B cell (primary cell): ENCODE results near the gene PLA2G1B. TPM values are rescaled to one million over a fixed set of nuclear protein-coding genes. Genes with fewer than 3 reads are reported as not detected.

Experiments used
- ATAC-seq: fragments of 200-7000 bp; cut with Tn5 transposase; one replicate; pipeline ENCODE4 v1.10.0; 2021; ENCODE audit warnings: low read depth, mild to moderate bottlenecking, moderate number of reproducible peaks, moderate library complexity
- CTCF ChIA-PET: fragments of 350-600 bp; sonication (Branson Sonifier 250); formaldehyde crosslinking; loops from one replicate; lab custom pipeline; 2021; ENCODE audit warnings: antibody characterized with exemption, inconsistent platforms; lab: Charles Lee
- POLR2A ChIA-PET: fragments of 350-600 bp; sonication (Branson Sonifier 250); formaldehyde crosslinking; loops from one replicate; lab custom pipeline; 2021; ENCODE audit warnings: antibody characterized with exemption; lab: Charles Lee
- DNase-seq: peaks from one replicate; pipeline ENCODE4 v3.0.0; 2013
- H2AFZ ChIP-seq: 2 replicates; pipeline ENCODE4 v1.6.1; 2012; ENCODE audit warnings: mild to moderate bottlenecking, low read depth, low read length; ENCODE audit not compliant: insufficient read depth, poor library complexity, severe bottlenecking
- H3K27ac ChIP-seq, 2 donors: 1 replicate in 1 of 2; 2 replicates in 1 of 2; pipeline ENCODE4 v1.5.1; 2012 to 2013; ENCODE audit warnings: low read length in 2 of 2, mild to moderate bottlenecking in 2 of 2, moderate library complexity in 1 of 2
- H3K27me3 ChIP-seq, 4 experiments: fragments of 200-600 bp in 1 of 4; sonication (generic) in 1 of 4; replicated peaks in 1 of 4; 1 replicate in 2 of 4; 2 replicates in 2 of 4; pipeline versions ENCODE4 v1.6.1 to v1.7.0; 2013 to 2016; ENCODE audit warnings: low read length in 3 of 4, mild to moderate bottlenecking in 2 of 4, mixed read lengths in 1 of 4, moderate library complexity in 1 of 4; ENCODE audit not compliant: insufficient read depth in 4 of 4, control insufficient read depth in 3 of 4; ENCODE audit errors: control extremely low read depth in 1 of 4
- H3K36me3 ChIP-seq, 2 experiments: replicated peaks in 1 of 2; 1 replicate in 1 of 2; 2 replicates in 1 of 2; pipeline versions ENCODE4 v1.6.1 to v1.7.1; 2013; ENCODE audit warnings: low read length in 1 of 2; ENCODE audit not compliant: insufficient read depth in 2 of 2, control insufficient read depth in 1 of 2; ENCODE audit errors: control extremely low read depth in 1 of 2, extremely low read depth in 1 of 2
- H3K4me1 ChIP-seq, 2 donors: fragments of 200-600 bp in 1 of 2; sonication (generic) in 1 of 2; 1 replicate in 1 of 2; 2 replicates in 1 of 2; pipeline versions ENCODE4 v1.5.1 to v1.6.1; 2013 to 2017; ENCODE audit warnings: low read length in 2 of 2; ENCODE audit not compliant: control insufficient read depth in 2 of 2, insufficient read depth in 2 of 2
- H3K4me2 ChIP-seq: replicated peaks from 2 replicates; pipeline ENCODE3; 2012; ENCODE audit warnings: mild to moderate bottlenecking, low read depth, low read length; ENCODE audit not compliant: poor library complexity, severe bottlenecking
- H3K4me3 ChIP-seq, 5 experiments: fragments of 200-600 bp in 1 of 5; sonication (generic) in 1 of 5; 1 replicate in 3 of 5; 2 replicates in 2 of 5; pipeline versions ENCODE4 v1.5.1 to v1.7.0; 2011 to 2016; ENCODE audit warnings: low read length in 4 of 5, mild to moderate bottlenecking in 4 of 5, low read depth in 2 of 5, control low read depth in 1 of 5, moderate library complexity in 1 of 5; ENCODE audit not compliant: insufficient read depth in 1 of 5; ENCODE audit errors: control extremely low read depth in 1 of 5, extremely low read depth in 1 of 5
- H3K79me2 ChIP-seq: fragments of 200-600 bp; sonication (generic); one replicate; pipeline ENCODE4 v1.6.0; 2016; ENCODE audit warnings: low read length; ENCODE audit not compliant: control insufficient read depth, insufficient read depth
- H3K9ac ChIP-seq: fragments of 200-600 bp; sonication (generic); 2 replicates; pipeline ENCODE4 v1.6.1; 2017; ENCODE audit warnings: mild to moderate bottlenecking, low read length, moderate library complexity
- H3K9me3 ChIP-seq, 3 donors: one replicate each; pipeline versions ENCODE4 v1.6.1 to v1.7.1; 2013; ENCODE audit warnings: low read length in 2 of 3; ENCODE audit not compliant: control insufficient read depth in 2 of 3, insufficient read depth in 1 of 3; ENCODE audit errors: control extremely low read depth in 1 of 3
- H4K20me1 ChIP-seq: 2 replicates; pipeline ENCODE4 v1.6.0; 2012; ENCODE audit warnings: mild to moderate bottlenecking, low read length; ENCODE audit not compliant: insufficient read depth, control insufficient read depth, poor library complexity, severe bottlenecking
- H3K27ac Mint-ChIP-seq: one replicate; pipeline ENCODE4 v1.8.0; 2021; ENCODE audit warnings: mixed read lengths
- H3K27me3 Mint-ChIP-seq: one replicate; pipeline ENCODE4 v1.8.0; 2021; ENCODE audit warnings: mixed read lengths
- H3K4me1 Mint-ChIP-seq: one replicate; pipeline ENCODE4 v1.8.0; 2021; ENCODE audit warnings: mixed read lengths
- H3K4me3 Mint-ChIP-seq: one replicate; pipeline ENCODE4 v1.8.0; 2021; ENCODE audit warnings: mixed read lengths
- H3K9me3 Mint-ChIP-seq: one replicate; pipeline ENCODE4 v1.8.0; 2022; ENCODE audit warnings: mixed read lengths; ENCODE audit not compliant: insufficient read depth
- EZH2 ChIP-seq: IDR thresholded peaks from 2 replicates; pipeline ENCODE4 v1.6.1; 2012; ENCODE audit warnings: borderline replicate concordance, low read depth, mild to moderate bottlenecking, moderate library complexity, low read length; ENCODE audit not compliant: insufficient read depth, poor library complexity, severe bottlenecking
- WGBS: methylation state at CpG from one replicate; pipeline ENCODE4 v1.1.5; 2013; ENCODE audit warnings: missing lambda C conversion rate; ENCODE audit not compliant: insufficient coverage; 5-methylcytosine and 5-hydroxymethylcytosine counted together
- intact Hi-C: fragments of 100-400 bp; cut with micrococcal nuclease; formaldehyde crosslinking; loops from one replicate; pipeline ENCODE4 v1.10.0; 2022
- polyA plus RNA-seq: library from polyadenylated mRNA; depleted of rRNA; stranded (reverse); fragments of >200 nt; gene quantifications from 2 replicates; pipeline ENCODE4 v1.2.3, GENCODE V29; 2012
- total RNA-seq, 2 donors: library from RNA; stranded (reverse); fragments of 120-200 nt in 1 of 2; gene quantifications; 1 replicate in 1 of 2; 2 replicates in 1 of 2; pipeline versions ENCODE4 v1.2.3 to v1.2.4, GENCODE V29; 2013 to 2022
- TF ChIP-seq, protein P1 (sequence below): fragments of 200-600 bp; IDR thresholded peaks from one replicate; pipeline ENCODE4 v1.8.0; 2022; ENCODE audit warnings: antibody characterized with exemption, mild to moderate bottlenecking

Gene PLA2G1B
- total and polyA plus RNA-seq, 2 donors (not counting 1 experiment from before 2014, with no cell fraction given), result not detected

DNA sequence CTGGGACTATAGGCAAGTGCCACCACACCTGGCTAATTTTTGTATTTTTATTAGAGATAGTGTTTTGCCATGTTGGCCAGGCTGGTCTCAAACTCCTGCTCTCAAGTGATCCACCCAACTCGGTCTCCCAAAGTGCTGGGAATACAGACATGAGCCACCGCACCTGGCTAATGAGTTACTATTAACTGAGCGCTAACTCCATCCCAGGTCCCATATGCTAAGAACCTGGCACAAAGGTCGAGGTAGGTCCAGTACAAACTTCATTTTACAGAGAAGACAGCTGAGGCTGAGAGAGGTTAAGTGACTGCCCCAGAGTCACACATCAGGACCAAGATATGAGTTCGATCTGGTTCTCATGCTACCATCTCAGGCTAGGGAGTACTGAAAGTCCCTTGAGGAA lies 4.5 kb upstream of the PLA2G1B start:
- Histone ChIP-seq H3K4me2 (no peak overlapping the region), H3K4me1 (no peaks in the 10 kb centered on the region), H3K9ac (no peak overlapping the region), H3K36me3 (no peaks in the 10 kb centered on the region), H3K27me3 (peaks cover 0 to 10% (median 2%) of the 10 kb centered on the region in 4 experiments), H3K27ac (no peak overlapping the region), H3K9me3 (peaks cover 1 to 17% (median 10%) of the 10 kb centered on the region in 3 donors), H3K79me2 (no peaks in the 10 kb centered on the region), H4K20me1 (no peaks in the 10 kb centered on the region), H3K4me3 (no peak overlapping the region), H2AFZ (no peak overlapping the region)
- no peak for ATAC-seq
- WGBS, result 93% methylated on average over 4 of the region's 5 CpGs
- no peak overlapping the region for H3K4me3 Mint-ChIP-seq
- ChIA-PET CTCF (no interaction called here), POLR2A (interaction anchor here (0.6 kb wide), 1 partner anchor 137 kb away, joined by 5 read pairs; no protein-coding TSS in a partner anchor)
- no peak for DNase-seq
- H3K4me1 Mint-ChIP-seq, result peaks cover 2% of the 10 kb centered on the region
- peaks cover 16% of the 10 kb centered on the region for H3K27me3 Mint-ChIP-seq
- TF ChIP-seq EZH2, result no peak
- TF ChIP-seq, protein P1, sequence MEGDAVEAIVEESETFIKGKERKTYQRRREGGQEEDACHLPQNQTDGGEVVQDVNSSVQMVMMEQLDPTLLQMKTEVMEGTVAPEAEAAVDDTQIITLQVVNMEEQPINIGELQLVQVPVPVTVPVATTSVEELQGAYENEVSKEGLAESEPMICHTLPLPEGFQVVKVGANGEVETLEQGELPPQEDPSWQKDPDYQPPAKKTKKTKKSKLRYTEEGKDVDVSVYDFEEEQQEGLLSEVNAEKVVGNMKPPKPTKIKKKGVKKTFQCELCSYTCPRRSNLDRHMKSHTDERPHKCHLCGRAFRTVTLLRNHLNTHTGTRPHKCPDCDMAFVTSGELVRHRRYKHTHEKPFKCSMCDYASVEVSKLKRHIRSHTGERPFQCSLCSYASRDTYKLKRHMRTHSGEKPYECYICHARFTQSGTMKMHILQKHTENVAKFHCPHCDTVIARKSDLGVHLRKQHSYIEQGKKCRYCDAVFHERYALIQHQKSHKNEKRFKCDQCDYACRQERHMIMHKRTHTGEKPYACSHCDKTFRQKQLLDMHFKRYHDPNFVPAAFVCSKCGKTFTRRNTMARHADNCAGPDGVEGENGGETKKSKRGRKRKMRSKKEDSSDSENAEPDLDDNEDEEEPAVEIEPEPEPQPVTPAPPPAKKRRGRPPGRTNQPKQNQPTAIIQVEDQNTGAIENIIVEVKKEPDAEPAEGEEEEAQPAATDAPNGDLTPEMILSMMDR, result no peak
- no peak overlapping the region for H3K27ac Mint-ChIP-seq
- peaks cover 3% of the 10 kb centered on the region for H3K9me3 Mint-ChIP-seq
- intact Hi-C loops, result no loop called here

DNA sequence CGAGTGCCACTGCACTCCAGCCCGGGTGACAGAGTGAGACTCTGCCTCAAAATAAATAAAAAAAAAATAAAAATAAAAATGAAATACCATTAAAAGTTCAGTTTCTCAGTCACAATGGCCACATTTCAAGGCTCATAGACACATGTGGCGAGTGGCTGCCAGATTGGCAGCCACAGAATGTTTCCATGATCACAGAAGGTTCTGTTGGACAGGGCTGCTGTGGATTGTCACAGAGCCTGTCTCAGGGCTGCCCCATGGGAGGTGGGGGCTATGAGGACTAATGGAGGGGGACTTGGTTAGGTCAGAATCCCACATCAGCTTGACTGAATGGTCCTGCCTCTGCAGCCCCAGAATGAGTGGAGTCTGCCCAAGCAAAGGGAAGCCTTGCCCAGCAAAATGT lies 3.8 kb upstream of the PLA2G1B start:
- TF ChIP-seq, protein P1, result no peak
- TF ChIP-seq EZH2, result no peak
- CTCF ChIA-PET, result no interaction called here

More for the DNA sequence above, 3.8 kb upstream of the PLA2G1B start:
- H3K9me3 ChIP-seq, result peaks cover 0 to 10% (median 3%) of the 10 kb centered on the region in 3 donors
- no peak for DNase-seq
- 88% methylated on average over 1 of the region's 3 CpGs for whole genome bisulfite sequencing
- H3K4me3 ChIP-seq, result no peak overlapping the region
- Mint-ChIP-seq H3K27me3 (peaks cover 16% of the 10 kb centered on the region), H3K27ac (no peak overlapping the region), H3K4me1 (peaks cover 2% of the 10 kb centered on the region), H3K9me3 (peaks cover 3% of the 10 kb centered on the region), H3K4me3 (no peak overlapping the region)
- ATAC-seq, result no peak
- H3K4me1 ChIP-seq, result no peaks in the 10 kb centered on the region
- no peak overlapping the region for H2AFZ ChIP-seq
- POLR2A ChIA-PET, result no interaction called here
- H3K27ac ChIP-seq, result no peak overlapping the region
- no peaks in the 10 kb centered on the region for H4K20me1 ChIP-seq
- H3K79me2 ChIP-seq, result no peaks in the 10 kb centered on the region
- H3K27me3 ChIP-seq, result peaks cover 0 to 10% (median 2%) of the 10 kb centered on the region in 4 experiments
- H3K9ac ChIP-seq, result no peak overlapping the region
- H3K4me2 ChIP-seq, result no peak overlapping the region
- intact Hi-C loops, result no loop called here
- H3K36me3 ChIP-seq, result no peaks in the 10 kb centered on the region
